HepG2 (cell line): ENCODE results near the gene CIITA. TPM values are rescaled to one million over a fixed set of nuclear protein-coding genes. Genes with fewer than 3 reads are reported as not detected.

Source experiments
- AGO2 ChIP-seq: fragments of 200-400 bp; formaldehyde crosslinking; optimal IDR thresholded peaks from 2 replicates; pipeline ENCODE3; 2017; ENCODE audit warnings: mild to moderate bottlenecking, low read depth, low read length, moderate library complexity
- CCAR2 ChIP-seq: fragments of 200-400 bp; formaldehyde crosslinking; optimal IDR thresholded peaks from 2 replicates; pipeline ENCODE3; 2018; ENCODE audit warnings: low read depth, mild to moderate bottlenecking, low read length, moderate library complexity
- CENPBD1 ChIP-seq: sonication (generic); formaldehyde crosslinking; IDR thresholded peaks from 2 replicates; pipeline ENCODE4 v1.8.0; 2022; ENCODE audit warnings: missing genetic modification reagents, low read depth, mild to moderate bottlenecking, borderline replicate concordance
- DNMT1 ChIP-seq: sonication (generic); formaldehyde crosslinking; IDR thresholded peaks from 2 replicates; pipeline ENCODE4 v1.5.1; 2020; ENCODE audit warnings: mild to moderate bottlenecking, missing genetic modification reagents
- FOXC1 ChIP-seq: sonication (generic); formaldehyde crosslinking; IDR thresholded peaks from 2 replicates; pipeline ENCODE4 v1.8.0; 2022; ENCODE audit warnings: mild to moderate bottlenecking, missing genetic modification reagents, borderline replicate concordance
- HMGA1 ChIP-seq: sonication (generic); formaldehyde crosslinking; conservative IDR thresholded peaks from 2 replicates; pipeline ENCODE4 v1.4.0; 2020; ENCODE audit warnings: missing genetic modification reagents
- JARID2 ChIP-seq: sonication (generic); formaldehyde crosslinking; IDR thresholded peaks from 2 replicates; pipeline ENCODE4 v1.8.1; 2023; ENCODE audit warnings: missing genetic modification reagents, inconsistent platforms; ENCODE audit not compliant: insufficient replicate concordance
- MEIS2 ChIP-seq: sonication (generic); formaldehyde crosslinking; IDR thresholded peaks from 2 replicates; pipeline ENCODE4 v1.9.0; 2021; ENCODE audit warnings: mild to moderate bottlenecking, missing genetic modification reagents
- NR2F6 ChIP-seq, 2 experiments: IDR thresholded peaks; 2 replicates each; pipeline ENCODE4 v1.6.1; 2016; ENCODE audit warnings: antibody characterized with exemption in 1 of 2, mild to moderate bottlenecking in 1 of 2
- TOE1 ChIP-seq: sonication (generic); formaldehyde crosslinking; IDR thresholded peaks from 2 replicates; pipeline ENCODE4 v1.4.0; 2020; ENCODE audit warnings: mild to moderate bottlenecking, missing genetic modification reagents
- ZNF20 ChIP-seq: sonication (generic); formaldehyde crosslinking; IDR thresholded peaks from 2 replicates; pipeline ENCODE4 v1.4.0; 2020; ENCODE audit warnings: mild to moderate bottlenecking, moderate library complexity, missing genetic modification reagents
- ZNF280B ChIP-seq: sonication (generic); formaldehyde crosslinking; IDR thresholded peaks from 2 replicates; pipeline ENCODE4 v1.5.0; 2020; ENCODE audit warnings: missing genetic modification reagents, mild to moderate bottlenecking, borderline replicate concordance
- ZNF644 ChIP-seq: IDR thresholded peaks from 2 replicates; pipeline ENCODE4 v1.6.1; 2016; ENCODE audit warnings: low read depth
- ZNF766 ChIP-seq: sonication (generic); formaldehyde crosslinking; IDR thresholded peaks from 2 replicates; pipeline ENCODE4 v1.5.0; 2020; ENCODE audit warnings: missing genetic modification reagents, borderline replicate concordance
- ZNF775 ChIP-seq: sonication (generic); formaldehyde crosslinking; IDR thresholded peaks from 2 replicates; pipeline ENCODE4 v1.4.0; 2020; ENCODE audit warnings: missing genetic modification reagents, mild to moderate bottlenecking, moderate library complexity, borderline replicate concordance
- ZSCAN21 ChIP-seq: sonication (generic); formaldehyde crosslinking; IDR thresholded peaks from 2 replicates; pipeline ENCODE4 v1.8.0; 2022; ENCODE audit warnings: mild to moderate bottlenecking, missing genetic modification reagents, moderate library complexity, borderline replicate concordance
- polyA plus RNA-seq, 8 experiments: library from polyadenylated mRNA; depleted of rRNA in 3 of 8; stranded (reverse) in 7 of 8; unstranded in 1 of 8; fragments of >200 nt; fragmentation: Illumina TruSeq in 4 of 8; extraction: Trizol in 4 of 8; gene quantifications; 2 replicates each; pipeline versions ENCODE4 v1.2.1 to v1.2.3, GENCODE V29; 2011 to 2016; ENCODE audit warnings: low read depth in 4 of 8, missing spikeins in 1 of 8, mixed read lengths in 1 of 8; ENCODE audit not compliant: insufficient read depth in 1 of 8
- total RNA-seq, 5 experiments: library from RNA; depleted of rRNA; stranded (reverse); fragments of >200 nt; fragmentation: Illumina TruSeq; extraction: Trizol; gene quantifications; 2 replicates each; pipeline ENCODE4 v1.2.3, GENCODE V29; 2016; ENCODE audit warnings: low read depth in 1 of 5
- TF ChIP-seq, protein P1 (sequence below): sonication (generic); formaldehyde crosslinking; IDR thresholded peaks from 2 replicates; pipeline ENCODE4 v1.5.0; 2020; ENCODE audit warnings: mild to moderate bottlenecking, low read depth, missing genetic modification reagents, borderline replicate concordance
- TF ChIP-seq, protein P2 (sequence below): sonication (generic); formaldehyde crosslinking; IDR thresholded peaks from 2 replicates; pipeline ENCODE4 v1.4.0; 2020; ENCODE audit warnings: missing genetic modification reagents, borderline replicate concordance
- TF ChIP-seq, protein P3 (sequence below): sonication (generic); formaldehyde crosslinking; IDR thresholded peaks from 2 replicates; pipeline ENCODE4 v1.4.0; 2020; ENCODE audit warnings: missing genetic modification reagents, low read depth, mild to moderate bottlenecking, borderline replicate concordance

The CIITA gene
- total and polyA plus RNA-seq, 2 of the 13 experiments (the other 11 are each of a cell fraction or from before 2014, with no cell fraction given) = 0.08 to 0.09 TPM

- TF ChIP-seq JARID2 (CRISPR knock-in tag) (no peak), DNMT1 (CRISPR knock-in tag) (no peak), ZNF775 (no peak), ZNF644 (CRISPR knock-in tag) (peak; percentile 68; the same call in 1 of the 2 replicates), NR2F6 (IDR thresholded peaks at IDR 0.05) (no peak), NR2F6 (CRISPR knock-in tag; IDR thresholded peaks at IDR 0.05) (peak; percentile 42; the same call in 1 of the 2 replicates), ZSCAN21 (CRISPR knock-in tag) (peak; percentile 96; the same call in 1 of the 2 replicates), TOE1 (CRISPR knock-in tag) (peak; percentile 62; the same call in 1 of the 2 replicates), MEIS2 (peak; percentile 94), AGO2 (no peak), FOXC1 (CRISPR knock-in tag) (peak; percentile 73; the same call in 1 of the 2 replicates), CENPBD1 (CRISPR knock-in tag) (no peak), HMGA1 (CRISPR knock-in tag) (no peak), ZNF766 (CRISPR knock-in tag) (peak; percentile 77; the same call in 1 of the 2 replicates), ZNF280B (CRISPR knock-in tag) (peak; percentile 92), ZNF20 (no peak), CCAR2 (peak; percentile 39)
- TF ChIP-seq, protein P1, sequence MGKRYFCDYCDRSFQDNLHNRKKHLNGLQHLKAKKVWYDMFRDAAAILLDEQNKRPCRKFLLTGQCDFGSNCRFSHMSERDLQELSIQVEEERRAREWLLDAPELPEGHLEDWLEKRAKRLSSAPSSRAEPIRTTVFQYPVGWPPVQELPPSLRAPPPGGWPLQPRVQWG = no peak
- TF ChIP-seq, protein P2, sequence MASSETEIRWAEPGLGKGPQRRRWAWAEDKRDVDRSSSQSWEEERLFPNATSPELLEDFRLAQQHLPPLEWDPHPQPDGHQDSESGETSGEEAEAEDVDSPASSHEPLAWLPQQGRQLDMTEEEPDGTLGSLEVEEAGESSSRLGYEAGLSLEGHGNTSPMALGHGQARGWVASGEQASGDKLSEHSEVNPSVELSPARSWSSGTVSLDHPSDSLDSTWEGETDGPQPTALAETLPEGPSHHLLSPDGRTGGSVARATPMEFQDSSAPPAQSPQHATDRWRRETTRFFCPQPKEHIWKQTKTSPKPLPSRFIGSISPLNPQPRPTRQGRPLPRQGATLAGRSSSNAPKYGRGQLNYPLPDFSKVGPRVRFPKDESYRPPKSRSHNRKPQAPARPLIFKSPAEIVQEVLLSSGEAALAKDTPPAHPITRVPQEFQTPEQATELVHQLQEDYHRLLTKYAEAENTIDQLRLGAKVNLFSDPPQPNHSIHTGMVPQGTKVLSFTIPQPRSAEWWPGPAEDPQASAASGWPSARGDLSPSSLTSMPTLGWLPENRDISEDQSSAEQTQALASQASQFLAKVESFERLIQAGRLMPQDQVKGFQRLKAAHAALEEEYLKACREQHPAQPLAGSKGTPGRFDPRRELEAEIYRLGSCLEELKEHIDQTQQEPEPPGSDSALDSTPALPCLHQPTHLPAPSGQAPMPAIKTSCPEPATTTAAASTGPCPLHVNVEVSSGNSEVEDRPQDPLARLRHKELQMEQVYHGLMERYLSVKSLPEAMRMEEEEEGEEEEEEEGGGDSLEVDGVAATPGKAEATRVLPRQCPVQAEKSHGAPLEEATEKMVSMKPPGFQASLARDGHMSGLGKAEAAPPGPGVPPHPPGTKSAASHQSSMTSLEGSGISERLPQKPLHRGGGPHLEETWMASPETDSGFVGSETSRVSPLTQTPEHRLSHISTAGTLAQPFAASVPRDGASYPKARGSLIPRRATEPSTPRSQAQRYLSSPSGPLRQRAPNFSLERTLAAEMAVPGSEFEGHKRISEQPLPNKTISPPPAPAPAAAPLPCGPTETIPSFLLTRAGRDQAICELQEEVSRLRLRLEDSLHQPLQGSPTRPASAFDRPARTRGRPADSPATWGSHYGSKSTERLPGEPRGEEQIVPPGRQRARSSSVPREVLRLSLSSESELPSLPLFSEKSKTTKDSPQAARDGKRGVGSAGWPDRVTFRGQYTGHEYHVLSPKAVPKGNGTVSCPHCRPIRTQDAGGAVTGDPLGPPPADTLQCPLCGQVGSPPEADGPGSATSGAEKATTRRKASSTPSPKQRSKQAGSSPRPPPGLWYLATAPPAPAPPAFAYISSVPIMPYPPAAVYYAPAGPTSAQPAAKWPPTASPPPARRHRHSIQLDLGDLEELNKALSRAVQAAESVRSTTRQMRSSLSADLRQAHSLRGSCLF (CRISPR knock-in tag) = 0 out of 2 replicates have a peak, but pooled peaks have one; percentile 79
- TF ChIP-seq, protein P3, sequence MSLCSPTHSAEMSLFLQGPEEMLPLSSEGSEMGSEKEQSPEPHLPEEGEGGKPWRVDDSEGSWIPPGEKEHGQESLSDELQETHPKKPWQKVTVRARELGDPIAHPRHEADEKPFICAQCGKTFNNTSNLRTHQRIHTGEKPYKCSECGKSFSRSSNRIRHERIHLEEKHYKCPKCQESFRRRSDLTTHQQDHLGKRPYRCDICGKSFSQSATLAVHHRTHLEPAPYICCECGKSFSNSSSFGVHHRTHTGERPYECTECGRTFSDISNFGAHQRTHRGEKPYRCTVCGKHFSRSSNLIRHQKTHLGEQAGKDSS (CRISPR knock-in tag) = peak; percentile 50; the same call in 1 of the 2 replicates
Measured at GRCh38 chr16:10895053-10895946, 18.3 kb downstream of the CIITA start (continued).
